GM15510 (cell line): ENCODE data around the gene DISP2.

ENCODE experiments used
- POLR2A ChIP-seq: IDR thresholded peaks from 3 replicates; pipeline ENCODE4 v1.6.1; 2011; ENCODE audit warnings: borderline replicate concordance; ENCODE audit not compliant: insufficient read length; ENCODE audit errors: extremely low read depth

The DISP2 gene

DNA sequence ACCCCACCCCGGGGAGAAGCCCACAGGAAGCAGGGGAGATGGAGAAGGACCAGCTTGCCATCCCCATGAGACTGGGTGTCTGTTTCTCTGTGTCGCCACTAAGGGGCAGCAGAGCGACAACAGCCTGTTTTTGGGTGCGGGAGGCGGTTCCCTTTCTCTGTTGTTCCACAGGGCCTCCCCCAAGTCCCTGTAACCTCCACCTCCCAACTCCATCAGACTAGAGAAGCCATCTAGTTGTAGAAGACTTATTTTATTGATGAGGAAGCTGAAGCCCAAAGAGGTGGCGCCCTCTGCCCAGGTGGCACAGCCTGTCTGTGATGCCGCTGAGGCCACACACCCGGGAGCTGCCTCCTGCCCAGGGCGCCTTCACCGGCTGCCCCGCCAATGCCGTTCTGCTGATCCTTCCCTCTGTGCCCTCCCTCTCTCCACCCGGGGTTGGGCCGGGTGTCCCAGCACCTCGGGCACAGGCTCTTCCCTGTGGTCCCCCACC lies 13.3 kb upstream of the DISP2 start:
- TF ChIP-seq POLR2A, result no peak

DNA sequence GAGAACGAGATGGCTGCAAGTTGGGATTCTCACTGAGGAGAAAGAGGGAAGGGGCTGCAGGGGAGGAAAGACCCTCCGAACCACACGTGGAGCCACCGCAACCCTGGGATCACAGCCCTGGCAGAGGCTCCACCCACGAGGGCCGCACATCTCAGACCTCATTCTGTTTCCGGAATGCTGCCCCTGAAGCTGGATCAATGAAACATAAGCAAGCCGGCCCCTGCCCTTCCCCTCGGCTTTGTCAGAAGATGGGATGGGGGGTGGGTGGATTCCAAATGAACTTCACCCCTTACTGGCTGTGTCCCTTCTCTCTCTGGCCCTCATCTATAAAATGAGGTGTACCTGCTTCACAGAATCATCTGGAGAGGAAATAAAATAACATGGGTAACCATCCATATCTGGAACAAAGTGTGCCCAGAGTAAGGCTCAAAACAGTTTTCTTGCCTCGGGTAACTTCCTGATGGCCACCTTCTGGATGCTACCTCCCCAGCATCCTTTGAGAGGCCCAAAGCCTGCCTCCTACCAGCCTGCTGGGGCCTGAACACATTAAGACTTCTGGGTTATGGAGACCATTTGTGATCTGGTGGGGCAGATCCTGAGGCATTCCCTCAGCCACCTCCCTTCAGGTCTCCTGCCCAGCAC lies 12.7 kb upstream of the DISP2 start:
- TF ChIP-seq POLR2A, result no peak

DNA sequence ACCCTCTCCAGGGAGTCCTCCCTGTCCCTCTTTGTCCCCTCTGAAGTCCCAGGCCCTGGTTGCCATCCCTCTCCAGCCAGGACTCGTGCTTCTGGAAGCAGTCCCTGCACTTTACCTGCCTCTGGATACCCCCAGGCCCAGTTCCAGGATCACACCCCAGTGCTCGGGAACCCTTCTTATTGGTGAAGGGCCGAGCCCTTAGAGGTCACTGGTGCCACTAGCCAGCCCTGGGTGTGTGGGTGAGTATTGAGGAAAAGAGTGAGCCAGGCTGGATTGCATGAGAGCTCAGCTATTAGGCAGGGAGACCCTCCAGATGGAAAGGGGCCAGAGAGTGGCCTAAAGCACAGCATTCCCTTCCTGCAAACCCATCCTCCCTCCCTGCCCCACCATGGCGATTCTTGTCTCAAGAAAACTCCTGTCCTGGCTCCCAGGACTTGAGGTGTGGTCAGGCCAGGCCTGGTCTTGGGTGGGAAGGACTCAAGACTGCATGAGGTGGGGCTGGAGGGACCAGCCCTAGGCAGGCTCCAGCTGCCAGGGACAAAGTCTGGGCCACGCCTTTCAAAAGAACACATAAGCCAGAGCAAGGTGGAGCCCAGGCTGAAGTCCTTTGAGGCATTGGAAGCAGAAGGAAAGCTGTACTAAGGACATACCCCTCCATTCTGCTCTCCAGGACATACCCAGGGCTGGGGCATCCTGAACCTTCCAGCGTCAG lies 12.0 kb upstream of the DISP2 start:
- no peak for TF ChIP-seq POLR2A

DNA sequence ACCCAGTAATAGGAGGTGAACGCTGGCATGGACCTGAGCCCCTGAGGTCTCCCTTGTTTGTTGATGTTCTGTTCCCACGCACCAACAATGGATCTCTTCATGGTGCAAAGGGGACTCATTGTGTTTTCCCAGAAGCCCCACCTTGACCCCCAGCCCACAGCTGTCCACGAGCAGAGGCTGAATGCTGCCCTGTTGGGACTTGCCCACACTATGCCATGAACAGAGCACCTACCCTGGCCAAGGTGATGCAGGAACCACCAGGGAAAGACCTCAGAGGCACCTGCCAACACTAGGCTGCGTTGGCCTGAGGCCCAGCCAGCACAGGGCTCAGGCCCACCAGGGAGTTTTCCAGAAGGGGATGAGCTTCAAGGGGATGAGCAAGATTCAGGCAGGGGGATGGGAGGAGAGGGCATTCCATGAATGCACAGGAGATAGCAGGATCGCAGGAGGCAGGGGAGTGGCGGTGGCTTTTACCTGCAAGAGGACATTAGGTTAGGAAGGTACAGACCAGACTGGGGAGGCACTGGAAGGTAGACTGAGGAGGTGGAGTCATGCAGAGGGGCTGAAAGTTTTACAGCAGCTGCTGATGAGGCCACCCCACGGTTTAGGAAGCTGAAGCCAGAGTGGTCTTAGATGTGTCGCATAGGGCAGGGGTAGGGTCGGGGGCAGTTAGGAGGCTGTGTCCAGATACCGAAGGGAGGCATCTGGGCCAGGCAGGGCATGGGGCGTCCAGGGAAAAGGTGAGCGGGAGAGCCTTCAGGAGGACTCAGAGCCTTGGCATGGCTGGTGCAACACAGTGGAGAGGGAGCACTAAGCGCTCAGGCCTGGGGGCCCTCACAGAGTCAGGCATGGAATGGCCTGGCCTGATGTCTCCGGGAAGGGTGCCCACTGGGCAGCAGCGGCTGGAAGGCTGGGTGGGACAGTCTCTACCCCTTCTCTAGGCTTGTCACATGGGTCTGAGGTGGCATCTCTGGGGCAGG lies 11.2 kb upstream of the DISP2 start:
- no peak for TF ChIP-seq POLR2A

DNA sequence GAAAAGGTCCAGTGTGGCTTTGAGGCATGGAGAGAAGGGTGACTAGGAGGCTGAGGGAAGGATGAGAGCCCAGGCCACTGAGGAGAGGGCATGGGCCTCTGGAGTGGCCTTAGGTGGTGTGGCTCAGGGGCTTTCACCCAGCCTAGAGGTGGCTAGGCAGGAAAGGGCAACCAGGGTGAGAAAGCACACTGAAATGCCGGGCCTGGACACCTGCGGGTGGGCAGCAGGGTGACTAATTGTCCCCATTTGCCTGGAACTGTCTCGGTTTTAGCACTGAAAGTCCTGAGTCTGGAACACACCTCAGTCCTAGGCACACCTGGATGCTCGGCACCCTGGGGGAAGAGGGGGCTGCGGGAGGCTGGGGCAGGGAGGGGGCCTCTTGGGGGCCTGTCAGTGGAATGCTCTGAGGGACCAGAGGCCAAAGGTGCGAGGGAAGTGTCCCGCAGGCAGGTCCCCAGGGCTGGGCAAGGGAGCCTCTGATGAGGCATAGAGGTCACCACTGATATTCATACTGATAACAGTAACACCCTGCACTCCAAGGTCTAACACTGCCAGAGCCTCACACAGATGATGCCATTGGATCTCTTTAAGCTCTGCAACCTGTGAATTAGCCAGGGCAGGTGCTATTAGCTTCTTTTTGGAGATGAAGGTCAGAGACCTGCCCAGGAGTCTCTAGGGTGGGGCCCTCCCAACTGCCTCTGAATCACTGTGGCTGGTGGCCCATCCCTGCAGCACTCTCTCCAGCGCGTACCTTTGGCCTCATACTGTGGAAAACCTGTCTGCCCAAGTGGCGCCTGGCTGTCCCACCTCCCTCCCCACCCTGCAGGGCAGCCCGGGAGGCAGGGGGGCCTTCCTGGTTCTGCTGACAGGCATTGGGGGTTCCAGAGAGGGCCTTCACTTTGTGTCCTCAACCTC lies 10.2 kb upstream of the DISP2 start:
- no peak for TF ChIP-seq POLR2A

DNA sequence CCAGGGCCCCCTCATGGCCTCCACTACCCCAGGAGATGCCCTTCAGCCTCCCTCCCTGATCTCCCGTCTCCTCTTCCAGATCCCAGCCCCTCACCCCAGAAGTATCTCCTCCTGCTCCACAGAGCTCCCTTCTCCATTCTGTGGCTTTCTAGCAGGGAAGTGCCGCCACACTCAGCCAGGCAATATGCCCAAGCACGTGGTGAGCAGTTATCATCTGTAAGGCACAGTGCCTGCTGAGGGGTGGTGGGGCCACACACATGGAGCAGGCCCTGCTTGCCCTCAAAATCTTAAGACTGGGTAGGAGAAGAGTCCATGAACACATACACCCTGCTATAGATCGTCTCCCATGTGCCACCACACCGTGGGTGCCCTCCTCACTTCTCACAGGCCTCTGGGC lies 9.5 kb upstream of the DISP2 start:
- TF ChIP-seq POLR2A, result no peak

DNA sequence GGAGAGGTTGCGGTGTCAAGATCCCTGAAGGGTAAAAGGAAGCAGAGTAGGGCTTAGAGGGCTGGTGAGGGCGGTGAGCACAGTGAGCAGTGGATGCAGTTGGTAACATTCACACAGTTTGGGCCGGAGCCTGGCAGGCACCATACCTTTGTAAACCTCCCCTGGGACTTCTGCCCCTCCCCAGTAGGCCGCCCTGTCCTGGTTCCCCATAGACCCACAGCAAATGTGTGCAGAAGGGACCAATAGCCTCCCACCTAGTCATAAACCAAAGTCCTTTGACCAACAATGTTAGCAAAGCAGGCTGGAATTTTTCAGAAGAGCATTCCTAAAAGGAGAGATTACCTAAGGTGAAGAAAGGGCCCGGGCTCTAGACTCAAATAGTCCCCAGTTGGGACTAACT lies 8.9 kb upstream of the DISP2 start:
- no peak for TF ChIP-seq POLR2A

DNA sequence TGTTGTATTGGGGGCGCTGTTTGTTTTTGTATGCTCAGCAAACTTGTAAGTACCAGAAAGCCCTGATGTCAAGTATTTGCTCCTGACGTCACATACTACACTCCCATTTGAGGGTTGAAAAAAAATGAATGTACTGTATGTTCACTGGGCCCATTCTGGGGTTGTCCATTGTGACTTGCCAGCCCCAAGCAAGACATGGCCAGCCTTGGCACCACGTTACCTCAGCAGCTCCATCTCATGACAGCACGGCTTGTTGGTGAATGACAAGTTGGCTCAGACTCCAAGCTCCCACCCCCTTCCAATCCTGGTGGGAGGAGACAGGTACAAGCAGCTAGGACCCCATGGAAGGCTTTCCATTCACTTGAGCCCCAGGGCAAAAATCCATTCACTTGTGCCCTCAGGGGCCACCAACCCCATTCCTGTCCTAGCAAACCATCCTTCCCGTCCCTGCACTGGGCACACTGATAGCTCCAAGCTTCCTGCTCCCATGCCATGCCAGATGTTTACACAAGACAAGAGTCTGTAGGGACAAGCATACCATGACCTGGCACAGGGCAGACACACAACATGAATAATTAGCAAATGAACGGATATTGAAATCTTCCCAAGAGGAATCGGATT lies 5.6 kb upstream of the DISP2 start:
- no peak for TF ChIP-seq POLR2A

DNA sequence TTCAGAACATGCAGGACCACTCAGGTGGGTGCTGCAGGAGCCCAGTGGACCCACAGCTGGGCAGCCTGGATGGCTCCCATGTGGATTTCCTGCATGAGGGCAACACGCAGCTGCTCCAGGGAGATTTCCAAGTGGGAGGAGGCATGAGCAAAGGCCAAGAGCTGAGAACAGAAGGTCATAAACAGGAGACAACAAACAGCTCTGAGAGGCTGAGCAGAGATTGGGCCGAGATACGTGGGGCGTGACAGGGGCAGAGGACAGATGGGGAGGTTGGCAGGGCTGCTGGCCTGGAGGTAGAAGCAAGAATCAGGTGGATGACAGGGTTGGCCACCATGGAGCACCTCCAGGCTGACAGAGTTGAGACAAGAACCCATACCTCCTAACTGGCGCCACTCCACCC lies 4.3 kb upstream of the DISP2 start:
- no peak for TF ChIP-seq POLR2A

DNA sequence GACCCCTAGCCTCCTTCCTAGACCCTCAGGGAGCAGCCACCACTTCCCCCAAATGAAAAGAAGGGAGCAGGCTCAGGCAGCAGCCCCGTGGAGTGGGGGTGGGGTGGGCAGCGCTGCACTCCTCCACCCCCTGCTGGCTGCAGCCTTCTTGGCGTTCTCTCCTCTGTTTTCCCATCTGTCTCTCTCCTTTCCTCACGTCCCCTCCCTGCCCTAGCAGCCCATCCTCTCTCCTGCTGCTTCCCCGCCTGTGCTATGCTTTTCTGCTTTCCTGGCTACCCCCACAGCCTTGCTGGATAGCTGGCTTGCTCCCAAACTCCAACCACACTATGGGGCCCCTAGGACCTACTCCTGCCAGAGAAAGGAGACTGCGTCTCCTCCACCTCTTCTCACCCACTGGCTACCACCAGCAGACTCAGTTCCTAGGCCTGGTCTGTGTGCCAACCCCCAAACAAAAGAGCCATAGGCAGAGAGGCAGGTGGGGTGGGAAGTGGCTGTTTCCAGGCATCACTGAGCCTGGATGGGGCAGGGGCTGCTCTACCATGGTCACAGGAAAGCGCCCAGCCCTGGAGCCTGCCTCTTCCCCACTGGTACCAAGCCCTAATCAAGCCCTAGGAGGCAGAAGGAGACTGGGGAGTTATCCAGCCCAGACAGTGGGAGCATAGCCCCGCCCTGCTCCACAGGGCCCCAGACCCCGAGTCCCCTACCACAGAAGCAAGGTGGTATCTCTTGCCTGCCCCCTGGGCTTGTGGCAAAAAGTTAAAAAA lies 3.4 kb upstream of the DISP2 start:
- TF ChIP-seq POLR2A, result no peak

DNA sequence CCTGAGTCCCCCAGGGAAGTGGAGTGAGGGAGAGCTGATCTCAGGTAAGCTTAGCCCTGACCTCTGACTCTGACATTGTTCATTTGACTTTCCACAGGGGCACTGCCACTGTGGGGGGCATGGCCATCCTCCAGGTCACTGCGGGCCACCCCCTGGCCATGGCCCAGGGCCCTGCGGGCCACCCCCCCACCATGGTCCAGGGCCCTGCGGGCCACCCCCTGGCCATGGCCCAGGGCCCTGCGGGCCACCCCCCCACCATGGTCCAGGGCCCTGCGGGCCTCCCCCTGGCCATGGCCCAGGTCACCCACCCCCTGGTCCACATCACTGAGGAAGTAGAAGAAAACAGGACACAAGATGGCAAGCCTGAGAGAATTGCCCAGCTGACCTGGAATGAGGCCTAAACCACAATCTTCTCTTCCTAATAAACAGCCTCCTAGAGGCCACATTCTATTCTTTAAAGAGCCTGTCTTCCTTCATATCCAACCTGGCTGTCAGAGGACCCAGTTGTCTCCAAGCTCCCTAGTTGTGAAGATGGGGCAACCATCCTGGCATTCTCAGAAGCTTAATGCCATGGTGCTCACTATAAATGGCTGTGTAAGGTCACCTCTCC lies 1.9 kb upstream of the DISP2 start:
- TF ChIP-seq POLR2A, result no peak

DNA sequence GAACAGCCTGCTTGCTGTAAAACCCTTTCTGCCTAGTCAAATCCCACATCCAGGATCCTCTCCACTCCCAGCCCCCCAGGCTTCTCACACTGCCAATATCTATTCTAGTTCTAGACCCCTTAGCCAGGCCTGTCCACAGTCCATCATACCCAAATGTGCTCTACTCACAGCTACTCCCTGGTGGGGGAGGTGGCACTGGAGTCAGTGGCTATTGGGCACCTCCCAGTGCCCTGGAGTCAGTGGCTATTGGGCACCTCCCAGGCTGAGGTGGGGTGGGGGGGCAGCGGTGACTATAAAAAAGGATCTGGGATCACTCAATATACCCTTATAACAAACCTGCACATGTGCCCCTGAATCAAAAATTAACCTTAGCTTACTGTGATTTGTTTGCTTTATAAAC lies 773 bp upstream of the DISP2 start:
- no peak for TF ChIP-seq POLR2A

DNA sequence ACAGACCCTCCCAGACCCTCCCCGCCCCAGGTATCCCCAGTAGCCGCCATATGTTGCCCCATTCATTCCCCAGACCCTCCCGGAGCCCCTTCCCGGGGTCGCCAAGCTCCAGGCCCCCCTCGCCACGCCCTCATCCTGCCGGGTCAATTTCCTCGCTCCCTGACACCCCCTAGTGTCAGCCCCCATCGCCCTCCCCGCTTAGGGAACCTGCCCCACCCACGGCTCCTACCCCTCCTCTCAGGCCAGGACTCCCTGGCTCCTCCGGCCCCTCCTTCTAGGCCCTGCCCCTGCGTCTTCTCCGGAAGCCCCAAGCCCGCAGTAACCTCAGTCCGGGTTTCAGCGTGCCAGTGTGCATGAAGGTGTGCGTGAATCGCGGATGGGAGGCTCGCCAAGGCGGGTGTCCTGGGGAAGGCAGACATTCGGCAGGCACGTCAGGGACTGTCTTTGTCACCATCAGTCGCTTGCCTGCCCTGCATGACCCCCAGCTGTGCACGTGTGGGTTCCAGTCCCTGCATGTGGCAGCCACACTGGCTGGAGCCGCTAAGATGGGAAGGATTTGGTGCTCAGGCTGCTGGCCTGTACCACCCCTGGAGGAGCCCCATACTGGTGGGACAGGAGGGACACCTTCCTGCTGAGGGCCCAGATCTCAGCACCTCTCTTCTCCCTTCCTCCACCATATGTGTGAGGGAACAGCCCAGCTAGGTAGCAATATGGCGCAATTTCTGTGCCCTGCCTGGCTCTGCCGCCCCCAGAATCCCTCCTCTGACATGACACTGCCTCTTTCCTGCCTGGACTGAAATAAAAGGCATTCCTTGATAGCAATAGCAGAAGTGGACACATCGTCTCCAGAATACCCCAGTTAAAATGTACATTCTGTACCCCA lies 693 bp downstream of the DISP2 start:
- TF ChIP-seq POLR2A, result no peak
